Femur (tissue), 1 donor: ENCODE data around the gene MAMDC2.
"Not testable (repeated sequence)": the region's sequence is repeated elsewhere in the genome, so short reads cannot be mapped to it uniquely, and the experiment has no call there.

Source experiments
- DNase-seq: peaks from one replicate; pipeline ENCODE4 v3.0.0-alpha.2; 2017

The MAMDC2 gene

DNA sequence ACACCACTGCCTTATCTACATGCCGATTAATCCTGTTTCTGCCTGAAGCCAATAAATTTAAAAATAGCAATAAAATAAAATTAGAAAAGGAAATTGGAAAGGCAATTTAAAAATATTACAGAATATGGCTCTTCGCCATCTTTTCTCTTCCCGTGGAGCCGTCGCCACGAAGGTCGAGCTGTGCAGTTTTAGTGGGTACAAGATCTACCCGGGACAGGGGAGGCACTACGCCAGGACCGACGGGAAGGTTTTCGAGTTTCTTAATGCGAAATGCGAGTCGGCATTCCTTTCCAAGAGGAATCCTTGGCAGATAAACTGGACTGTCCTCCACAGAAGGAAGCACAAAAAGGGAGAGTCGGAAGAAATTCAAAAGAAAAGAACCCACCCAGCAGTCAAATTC, 173.4 kb downstream of the MAMDC2 start:
- no peak for DNase-seq

DNA sequence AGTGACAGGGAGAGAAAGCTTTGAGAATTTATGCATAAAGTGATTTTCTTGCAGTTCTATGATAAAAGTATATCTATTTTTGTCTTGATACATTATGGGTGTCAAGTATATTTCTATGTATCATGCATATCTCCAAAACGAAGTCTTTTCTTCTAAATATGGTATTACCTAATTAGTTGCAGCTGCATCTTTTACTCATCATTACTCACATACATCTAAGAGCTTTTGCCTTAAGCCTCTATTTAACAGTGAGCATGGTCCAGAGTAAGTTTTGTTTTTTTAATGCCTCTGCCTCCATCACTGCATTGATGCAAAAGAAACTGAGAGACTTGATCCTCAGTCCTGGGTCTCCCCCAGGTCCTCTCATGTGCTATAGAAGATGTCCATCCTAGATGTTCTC, 175.1 kb downstream of the MAMDC2 start:
- DNase-seq = no peak

- no peak for DNase-seq
Measured at GRCh38 chr9:70220216-70220615, 176.6 kb downstream of the MAMDC2 start.

DNA sequence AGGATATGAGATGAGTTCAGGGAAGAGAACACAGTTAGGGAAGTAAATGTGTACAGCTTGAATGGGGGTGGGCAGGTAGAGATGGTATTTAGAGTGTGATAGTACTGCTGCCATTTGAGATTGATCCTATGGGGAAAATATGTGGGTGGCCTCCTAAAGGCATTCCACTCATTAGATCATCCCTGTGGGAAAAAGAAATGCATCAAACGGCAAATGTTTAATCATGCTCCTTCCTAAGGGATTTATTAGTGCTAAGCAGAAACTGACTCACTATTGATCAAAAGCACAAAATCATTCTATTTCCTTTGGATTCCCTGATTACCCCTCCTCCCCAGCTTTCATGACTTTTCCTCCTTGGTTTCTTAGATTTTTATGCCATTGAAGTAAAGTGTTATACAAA, 178.7 kb downstream of the MAMDC2 start:
- no peak for DNase-seq

DNA sequence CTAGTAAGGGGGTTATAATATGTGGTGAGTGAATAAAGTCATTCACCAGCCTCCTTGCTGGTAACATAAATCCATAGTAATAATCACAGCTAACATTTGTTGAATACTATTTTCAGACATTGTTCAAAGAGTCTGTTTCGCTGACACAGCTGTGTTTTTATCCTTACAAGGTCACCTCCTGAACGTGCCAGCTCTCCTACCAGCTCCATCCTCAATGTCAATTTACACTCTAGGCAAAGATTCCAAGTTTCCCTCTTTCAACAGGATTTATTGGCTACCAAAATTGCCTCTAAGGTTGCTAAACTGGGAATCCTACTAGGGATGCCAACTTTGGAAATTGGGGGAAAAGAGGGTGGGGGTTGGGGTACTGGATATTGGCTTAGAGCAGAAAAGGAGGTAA, 184.5 kb downstream of the MAMDC2 start:
- DNase-seq = no peak

- DNase-seq = no peak
Measured at GRCh38 chr9:70228611-70229010, 185.0 kb downstream of the MAMDC2 start.

- DNase-seq = no peak
Measured at GRCh38 chr9:70229026-70229425, 185.4 kb downstream of the MAMDC2 start.

DNA sequence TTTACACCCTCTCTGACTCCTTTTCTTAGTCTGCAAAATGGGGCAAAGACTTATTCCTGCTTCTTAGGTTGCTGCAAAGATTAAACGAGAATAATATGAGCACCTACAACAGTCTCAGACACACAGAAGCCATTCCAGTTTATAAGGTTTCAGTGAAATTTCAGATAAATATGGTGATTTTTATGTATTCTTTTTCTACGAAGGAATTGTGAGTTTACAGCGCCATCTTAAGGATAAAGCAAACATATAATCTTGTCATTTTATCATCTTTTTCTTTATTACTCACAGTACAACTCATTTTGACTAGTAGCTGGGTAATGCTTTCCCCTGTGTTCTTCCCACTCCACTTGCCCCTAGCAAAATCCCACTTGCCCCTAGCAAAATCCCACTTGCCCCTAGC, 185.9 kb downstream of the MAMDC2 start:
- DNase-seq = no peak

DNA sequence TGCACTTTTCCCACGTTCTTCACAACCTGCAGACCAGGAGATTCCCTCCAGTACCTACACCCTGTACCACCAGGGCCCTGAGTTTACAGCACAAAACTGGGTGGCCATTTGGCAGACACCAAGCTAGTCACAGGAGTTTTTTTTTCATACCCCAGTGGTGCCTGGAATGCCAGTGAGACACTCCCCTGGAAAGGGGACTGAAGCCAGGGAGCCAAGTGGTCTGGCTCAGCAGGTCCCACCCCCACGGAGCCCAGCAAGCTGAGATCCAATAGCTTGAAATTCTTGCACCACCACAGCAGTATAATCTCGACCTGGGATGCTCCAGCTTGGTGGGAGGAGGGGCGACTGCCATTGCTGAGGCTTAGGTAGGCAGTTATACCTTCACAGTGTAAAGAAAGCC, 188.8 kb downstream of the MAMDC2 start:
- no peak for DNase-seq

DNA sequence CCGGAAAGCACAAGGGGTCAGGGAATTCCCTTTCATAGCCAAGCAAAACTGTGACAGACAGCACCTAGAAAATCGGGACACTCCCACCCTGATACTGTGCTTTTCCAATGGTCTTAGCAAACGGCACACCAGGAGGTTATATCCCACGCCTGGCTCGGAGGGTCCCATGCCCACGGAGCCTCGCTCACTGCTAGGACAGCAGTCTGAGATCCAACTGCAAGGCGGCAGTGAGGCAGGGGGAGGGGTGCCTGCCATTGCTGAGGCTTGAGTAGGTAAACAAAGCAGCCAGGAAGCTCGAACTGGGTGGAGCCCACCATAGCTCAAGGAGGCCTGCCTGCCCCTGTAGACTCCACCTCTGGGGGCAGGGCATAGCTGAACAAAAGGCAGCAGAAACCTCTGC, 190.6 kb downstream of the MAMDC2 start:
- DNase-seq = not testable (repeated sequence)

DNA sequence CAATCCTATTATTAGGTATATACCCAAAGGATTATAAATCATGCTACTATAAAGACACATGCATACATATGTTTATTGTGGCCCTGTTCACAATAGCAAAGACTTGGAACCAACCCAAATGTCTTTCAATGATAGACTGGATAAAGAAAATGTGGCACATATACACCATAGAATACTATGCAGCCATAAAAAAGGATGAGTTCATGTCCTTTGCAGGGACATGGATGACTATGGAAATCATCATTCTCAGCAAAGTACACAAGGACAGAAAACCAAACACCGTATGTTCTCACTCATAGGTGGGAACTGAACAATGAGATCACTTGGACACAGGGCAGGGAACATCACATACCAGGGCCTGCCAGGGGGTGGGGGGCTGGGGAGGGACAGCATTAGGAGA, 202.3 kb downstream of the MAMDC2 start:
- not testable (repeated sequence) for DNase-seq

- DNase-seq = no peak
Measured at GRCh38 chr9:70250221-70250620, 206.6 kb downstream of the MAMDC2 start.

DNA sequence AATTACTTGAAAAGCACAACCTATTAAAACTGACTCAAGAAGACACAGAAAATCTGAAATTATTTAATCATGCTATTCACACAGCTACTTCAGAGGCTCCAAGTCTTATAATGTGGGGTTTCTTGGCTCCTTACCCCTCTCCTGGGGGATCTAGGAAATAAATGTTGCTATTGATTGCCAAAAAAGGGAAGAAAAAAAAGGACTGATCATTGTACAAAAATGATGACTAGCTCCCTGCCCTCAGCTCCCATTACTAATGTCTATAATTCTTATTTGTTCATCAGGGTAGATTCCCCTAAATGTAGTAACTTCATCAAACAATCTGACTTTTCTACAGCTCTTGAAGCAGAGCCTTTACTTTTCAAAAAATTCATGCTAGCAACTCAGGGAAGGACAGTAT, 211.8 kb downstream of the MAMDC2 start:
- DNase-seq = no peak

- peak; percentile 43 for DNase-seq
Measured at GRCh38 chr9:70256123-70256551, 212.5 kb downstream of the MAMDC2 start.

DNA sequence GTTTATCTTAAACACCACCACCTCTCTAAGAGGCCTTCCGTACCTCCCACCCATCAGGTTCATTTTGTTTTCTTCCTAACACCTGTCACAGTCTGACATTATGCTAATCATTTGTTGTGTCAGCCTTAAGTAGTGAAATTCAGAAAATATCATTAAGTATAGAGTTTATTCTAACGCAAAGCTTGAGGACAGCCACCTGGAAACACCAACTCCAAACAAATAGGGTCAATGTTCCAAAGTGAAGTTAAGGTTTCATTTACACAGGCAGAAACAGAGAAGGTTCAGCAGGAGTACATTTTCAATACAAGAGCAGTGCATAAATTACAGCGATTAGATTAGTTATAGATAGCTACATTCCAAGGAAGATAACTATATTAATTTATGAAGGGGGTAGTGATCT, 213.9 kb downstream of the MAMDC2 start:
- DNase-seq = no peak

- DNase-seq = peak; percentile 51
Measured at GRCh38 chr9:70257991-70258691, 214.5 kb downstream of the MAMDC2 start.

- peak; percentile 95 for DNase-seq
Measured at GRCh38 chr9:70258692-70259511, 215.3 kb downstream of the MAMDC2 start, which contains the start of gene SMC5. Gene SMC5 (plus strand): TSS chr9:70258978. CDS start chr9:70259079, 101 bp downstream.

DNA sequence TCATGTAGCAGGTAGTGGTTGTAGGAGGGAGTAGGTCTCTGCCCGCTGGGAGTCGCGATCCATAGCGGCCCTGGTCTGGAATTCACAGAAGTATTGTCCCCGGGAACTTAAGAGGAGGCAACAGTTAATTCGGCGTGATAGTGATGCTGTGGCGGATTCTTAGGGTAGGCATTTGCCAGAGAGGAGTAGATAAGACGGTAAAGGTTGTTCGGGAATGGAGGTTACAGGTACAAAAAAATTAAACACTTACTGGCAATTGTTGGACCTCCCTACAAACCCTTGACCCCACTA, 215.8 kb downstream of the MAMDC2 start:
- no peak for DNase-seq

DNA sequence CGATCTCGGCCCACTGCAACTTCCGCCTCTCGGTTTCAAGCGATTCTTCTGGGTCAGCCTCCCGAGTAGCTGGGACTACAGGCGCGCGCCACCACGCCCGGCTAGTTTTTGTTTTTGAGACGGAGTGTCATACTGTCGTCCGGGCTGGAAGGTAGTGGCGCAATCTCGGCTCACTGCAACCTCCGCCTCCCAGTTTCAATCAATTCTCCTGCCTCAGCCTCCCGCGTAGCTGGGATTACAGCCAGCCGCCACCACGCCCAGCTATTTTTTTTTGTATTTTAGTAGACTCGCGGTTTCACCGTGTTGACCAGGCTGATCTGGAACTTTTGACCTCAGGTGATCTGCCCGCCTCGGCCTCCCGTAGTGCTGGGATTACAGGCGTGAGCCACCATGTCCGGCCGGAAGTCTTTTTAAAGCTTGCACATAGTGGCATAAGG, 216.4 kb downstream of the MAMDC2 start:
- no peak for DNase-seq

GRCh38 chr9:70260606-70261005, 217.0 kb downstream of the MAMDC2 start:
- no peak for DNase-seq

GRCh38 chr9:70261131-70261870, 217.7 kb downstream of the MAMDC2 start:
- no peak for DNase-seq

GRCh38 chr9:70262366-70262765, 218.7 kb downstream of the MAMDC2 start:
- no peak for DNase-seq

GRCh38 chr9:70262948-70263347, 219.3 kb downstream of the MAMDC2 start:
- no peak for DNase-seq

- DNase-seq = no peak
Measured at GRCh38 chr9:70263421-70263820, 219.8 kb downstream of the MAMDC2 start.
